Panc1 (cell line): ENCODE measurements around the gene PRMT3. TPM values are rescaled to one million over a fixed set of nuclear protein-coding genes. Genes with fewer than 3 reads are reported as not detected.

Source experiments
- ATAC-seq: fragments of 200-7000 bp; cut with Tn5 transposase; 2 replicates; pipeline ENCODE4 v1.9.1; 2020; ENCODE audit warnings: mild to moderate bottlenecking, moderate library complexity
- BruUV-seq: library from RNA; stranded (reverse); fragments of 400-500 nt; replicated peaks from 2 replicates; lab custom pipeline; 2021; lab: Mats Ljungman, UMichigan
- CTCF ChIA-PET: fragments of 300-600 bp; sonication (Branson Sonifier 250); formaldehyde crosslinking; loops from one replicate; lab custom pipeline; 2022; ENCODE audit warnings: antibody characterized with exemption; lab: Charles Lee
- POLR2A ChIA-PET: fragments of 300-600 bp; sonication (Branson Sonifier 250); formaldehyde crosslinking; loops from one replicate; lab custom pipeline; 2022; ENCODE audit warnings: antibody characterized with exemption; lab: Charles Lee
- DNase-seq: peaks from one replicate; pipeline ENCODE4 v3.0.0-alpha.2; 2010; ENCODE audit warnings: low read depth, low spot score
- H3K27ac ChIP-seq: 2 replicates; pipeline ENCODE4 v1.5.1; 2011; ENCODE audit warnings: mild to moderate bottlenecking, low read length, inconsistent platforms
- H3K27me3 ChIP-seq: fragments of 200-500 bp; sonication (Bioruptor generic); 2 replicates; pipeline ENCODE4 v1.6.0; 2014; ENCODE audit warnings: low read length, inconsistent platforms; ENCODE audit not compliant: control insufficient read depth, insufficient read depth
- H3K36me3 ChIP-seq: fragments of 200-500 bp; sonication (Bioruptor generic); 2 replicates; pipeline ENCODE4 v1.5.1; 2014; ENCODE audit warnings: inconsistent platforms, mild to moderate bottlenecking, low read length, moderate library complexity; ENCODE audit not compliant: control insufficient read depth, insufficient read depth
- H3K4me1 ChIP-seq: 2 replicates; pipeline ENCODE4 v1.5.1; 2011; ENCODE audit warnings: inconsistent platforms, mild to moderate bottlenecking, low read length, moderate library complexity; ENCODE audit not compliant: control insufficient read depth, insufficient read depth
- H3K4me3 ChIP-seq, 2 experiments: 2 replicates each; pipeline ENCODE4 v1.5.1; 2011 to 2012; ENCODE audit warnings: low read depth in 2 of 2, low read length in 2 of 2, mild to moderate bottlenecking in 2 of 2, inconsistent platforms in 1 of 2, moderate library complexity in 1 of 2
- H3K9me3 ChIP-seq: fragments of 200-500 bp; sonication (Bioruptor generic); 2 replicates; pipeline ENCODE4 v1.5.1; 2014; ENCODE audit warnings: low read depth, mild to moderate bottlenecking, inconsistent platforms, low read length, moderate library complexity; ENCODE audit not compliant: control insufficient read depth, insufficient read depth
- POLR2AphosphoS5 ChIP-seq: IDR thresholded peaks from 2 replicates; pipeline ENCODE4 v1.6.1; 2012; ENCODE audit warnings: mild to moderate bottlenecking, low read depth, low read length, moderate library complexity
- SIN3A ChIP-seq: IDR thresholded peaks from 2 replicates; pipeline ENCODE4 v1.6.1; 2012; ENCODE audit warnings: low read depth, mild to moderate bottlenecking, low read length, moderate library complexity, borderline replicate concordance; ENCODE audit not compliant: insufficient read depth
- TCF7L2 ChIP-seq: IDR thresholded peaks from 2 replicates; pipeline ENCODE4 v1.6.1; 2011; ENCODE audit warnings: mild to moderate bottlenecking, low read depth, low read length, inconsistent platforms
- in situ Hi-C: cut with HindIII; loops from 2 replicates; pipeline ENCODE4 v1.10.0; 2016; ENCODE audit warnings: low sequenced_read_pairs, low pct_unique_long_range_greater_than_20kb
- intact Hi-C: fragments of 100-400 bp; cut with micrococcal nuclease; formaldehyde crosslinking; loops from one replicate; pipeline ENCODE4 v1.10.0; 2022; ENCODE audit not compliant: unreplicated experiment
- total RNA-seq: library from RNA; stranded (reverse); gene quantifications from one replicate; pipeline ENCODE4 v1.2.1, GENCODE V29; 2021; ENCODE audit not compliant: unreplicated experiment
- TF ChIP-seq, protein P1 (sequence below): fragments of 450-650 bp; IDR thresholded peaks from 2 replicates; pipeline ENCODE4 v1.5.1; 2017; ENCODE audit warnings: mild to moderate bottlenecking
- TF ChIP-seq, protein P2 (sequence below), 2 experiments: IDR thresholded peaks; 2 replicates each; pipeline ENCODE4 v1.6.1; 2011 to 2012; ENCODE audit warnings: low read depth in 2 of 2, control low read depth in 1 of 2, low read length in 1 of 2, mild to moderate bottlenecking in 1 of 2, moderate library complexity in 1 of 2; ENCODE audit not compliant: insufficient read depth in 1 of 2

PRMT3 gene
- total RNA-seq, 1 experiment from 2014 or later, result 31.2 TPM

- intact Hi-C loops (no loop called here), in situ Hi-C loops (no loop called here)
- ATAC-seq, result no peak
- Histone ChIP-seq H3K4me1 (no peaks in the 10 kb centered on the region), H3K27ac (no peak overlapping the region), H3K4me3 (no peak overlapping the region), H3K27me3 (no peaks in the 10 kb centered on the region), H3K36me3 (peaks cover 3% of the 10 kb centered on the region), H3K9me3 (no peaks in the 10 kb centered on the region)
- ChIA-PET POLR2A (no interaction called here), CTCF (no interaction called here)
- BruUV-seq, result no TSS peak
- no peak for TF ChIP-seq TCF7L2
- TF ChIP-seq, protein P1, sequence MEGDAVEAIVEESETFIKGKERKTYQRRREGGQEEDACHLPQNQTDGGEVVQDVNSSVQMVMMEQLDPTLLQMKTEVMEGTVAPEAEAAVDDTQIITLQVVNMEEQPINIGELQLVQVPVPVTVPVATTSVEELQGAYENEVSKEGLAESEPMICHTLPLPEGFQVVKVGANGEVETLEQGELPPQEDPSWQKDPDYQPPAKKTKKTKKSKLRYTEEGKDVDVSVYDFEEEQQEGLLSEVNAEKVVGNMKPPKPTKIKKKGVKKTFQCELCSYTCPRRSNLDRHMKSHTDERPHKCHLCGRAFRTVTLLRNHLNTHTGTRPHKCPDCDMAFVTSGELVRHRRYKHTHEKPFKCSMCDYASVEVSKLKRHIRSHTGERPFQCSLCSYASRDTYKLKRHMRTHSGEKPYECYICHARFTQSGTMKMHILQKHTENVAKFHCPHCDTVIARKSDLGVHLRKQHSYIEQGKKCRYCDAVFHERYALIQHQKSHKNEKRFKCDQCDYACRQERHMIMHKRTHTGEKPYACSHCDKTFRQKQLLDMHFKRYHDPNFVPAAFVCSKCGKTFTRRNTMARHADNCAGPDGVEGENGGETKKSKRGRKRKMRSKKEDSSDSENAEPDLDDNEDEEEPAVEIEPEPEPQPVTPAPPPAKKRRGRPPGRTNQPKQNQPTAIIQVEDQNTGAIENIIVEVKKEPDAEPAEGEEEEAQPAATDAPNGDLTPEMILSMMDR, result no peak
- no peak for TF ChIP-seq POLR2AphosphoS5
- no peak for TF ChIP-seq SIN3A
- TF ChIP-seq, protein P2, sequence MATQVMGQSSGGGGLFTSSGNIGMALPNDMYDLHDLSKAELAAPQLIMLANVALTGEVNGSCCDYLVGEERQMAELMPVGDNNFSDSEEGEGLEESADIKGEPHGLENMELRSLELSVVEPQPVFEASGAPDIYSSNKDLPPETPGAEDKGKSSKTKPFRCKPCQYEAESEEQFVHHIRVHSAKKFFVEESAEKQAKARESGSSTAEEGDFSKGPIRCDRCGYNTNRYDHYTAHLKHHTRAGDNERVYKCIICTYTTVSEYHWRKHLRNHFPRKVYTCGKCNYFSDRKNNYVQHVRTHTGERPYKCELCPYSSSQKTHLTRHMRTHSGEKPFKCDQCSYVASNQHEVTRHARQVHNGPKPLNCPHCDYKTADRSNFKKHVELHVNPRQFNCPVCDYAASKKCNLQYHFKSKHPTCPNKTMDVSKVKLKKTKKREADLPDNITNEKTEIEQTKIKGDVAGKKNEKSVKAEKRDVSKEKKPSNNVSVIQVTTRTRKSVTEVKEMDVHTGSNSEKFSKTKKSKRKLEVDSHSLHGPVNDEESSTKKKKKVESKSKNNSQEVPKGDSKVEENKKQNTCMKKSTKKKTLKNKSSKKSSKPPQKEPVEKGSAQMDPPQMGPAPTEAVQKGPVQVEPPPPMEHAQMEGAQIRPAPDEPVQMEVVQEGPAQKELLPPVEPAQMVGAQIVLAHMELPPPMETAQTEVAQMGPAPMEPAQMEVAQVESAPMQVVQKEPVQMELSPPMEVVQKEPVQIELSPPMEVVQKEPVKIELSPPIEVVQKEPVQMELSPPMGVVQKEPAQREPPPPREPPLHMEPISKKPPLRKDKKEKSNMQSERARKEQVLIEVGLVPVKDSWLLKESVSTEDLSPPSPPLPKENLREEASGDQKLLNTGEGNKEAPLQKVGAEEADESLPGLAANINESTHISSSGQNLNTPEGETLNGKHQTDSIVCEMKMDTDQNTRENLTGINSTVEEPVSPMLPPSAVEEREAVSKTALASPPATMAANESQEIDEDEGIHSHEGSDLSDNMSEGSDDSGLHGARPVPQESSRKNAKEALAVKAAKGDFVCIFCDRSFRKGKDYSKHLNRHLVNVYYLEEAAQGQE (IDR thresholded peaks at IDR 0.05; ENCODE audit: insufficient read depth in 1 of 2, low read depth in 2 of 2, low read length in 1 of 2), result no peak
- no peak for DNase-seq
Measured at GRCh38 chr11:20450829-20451228, 63.3 kb downstream of the PRMT3 start.

DNA sequence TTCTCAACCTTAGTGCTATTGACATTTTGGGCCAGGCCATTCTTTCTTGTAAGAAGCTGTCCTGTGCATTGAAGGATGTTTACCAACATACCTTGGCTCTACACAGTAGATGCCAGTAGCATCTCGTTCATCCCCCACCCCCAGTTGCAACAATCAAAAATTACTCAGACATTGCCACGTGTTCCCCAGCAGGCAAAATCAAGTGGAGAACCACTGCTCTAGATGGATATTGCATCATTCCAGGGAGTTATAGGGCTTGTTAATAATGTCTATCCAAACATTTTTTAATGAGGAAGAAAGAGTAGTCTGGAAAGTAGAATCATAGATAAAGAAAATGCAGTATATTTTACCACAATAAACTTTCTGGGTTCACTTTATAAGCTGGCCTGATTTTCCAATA, 64.1 kb downstream of the PRMT3 start:
- ATAC-seq, result no peak
- intact Hi-C loops, result no loop called here
- Histone ChIP-seq H3K4me3 (no peak overlapping the region), H3K9me3 (no peaks in the 10 kb centered on the region), H3K27ac (no peak overlapping the region), H3K36me3 (peaks cover 3% of the 10 kb centered on the region), H3K4me1 (no peaks in the 10 kb centered on the region), H3K27me3 (no peaks in the 10 kb centered on the region)
- no TSS peak for BruUV-seq
- ChIA-PET CTCF (no interaction called here), POLR2A (no interaction called here)
- in situ Hi-C loops, result no loop called here
- no peak for DNase-seq
- TF ChIP-seq SIN3A (no peak), TCF7L2 (no peak), POLR2AphosphoS5 (no peak)
- TF ChIP-seq, protein P2 (IDR thresholded peaks at IDR 0.05; ENCODE audit: insufficient read depth in 1 of 2, low read depth in 2 of 2, low read length in 1 of 2), result no peak
- TF ChIP-seq, protein P1, result no peak
